GM18861 (cell line): Measurements from ENCODE around the gene BICD2.
"Not testable (repeated sequence)": the region's sequence is repeated elsewhere in the genome, so short reads cannot be mapped to it uniquely, and the experiment has no call there.

Experiments used
- ATAC-seq: cut with Tn5 transposase; IDR thresholded peaks from one replicate; pipeline ENCODE4 v1.9.1; 2021; ENCODE audit not compliant: unreplicated experiment

BICD2 gene

DNA sequence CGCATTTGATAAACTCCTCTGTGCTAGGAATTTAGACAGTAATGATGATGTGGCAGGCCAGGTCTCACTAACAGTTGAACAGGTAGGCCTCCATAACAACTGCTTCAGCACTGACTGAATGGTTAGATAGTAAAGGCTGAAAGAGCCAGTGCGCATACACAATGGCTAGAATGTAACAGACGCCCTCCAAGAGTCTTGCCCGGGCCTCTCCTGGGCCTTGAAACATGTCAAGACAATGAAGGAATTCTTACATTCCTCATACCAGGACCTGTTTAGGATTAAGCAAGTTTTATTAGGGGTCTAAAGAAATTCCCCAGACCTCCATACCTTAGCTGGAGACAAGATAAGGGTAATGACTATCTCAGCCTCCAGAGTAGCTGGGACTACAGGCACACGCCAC is 6.7 kb upstream of the BICD2 start:
- ATAC-seq, result no peak

DNA sequence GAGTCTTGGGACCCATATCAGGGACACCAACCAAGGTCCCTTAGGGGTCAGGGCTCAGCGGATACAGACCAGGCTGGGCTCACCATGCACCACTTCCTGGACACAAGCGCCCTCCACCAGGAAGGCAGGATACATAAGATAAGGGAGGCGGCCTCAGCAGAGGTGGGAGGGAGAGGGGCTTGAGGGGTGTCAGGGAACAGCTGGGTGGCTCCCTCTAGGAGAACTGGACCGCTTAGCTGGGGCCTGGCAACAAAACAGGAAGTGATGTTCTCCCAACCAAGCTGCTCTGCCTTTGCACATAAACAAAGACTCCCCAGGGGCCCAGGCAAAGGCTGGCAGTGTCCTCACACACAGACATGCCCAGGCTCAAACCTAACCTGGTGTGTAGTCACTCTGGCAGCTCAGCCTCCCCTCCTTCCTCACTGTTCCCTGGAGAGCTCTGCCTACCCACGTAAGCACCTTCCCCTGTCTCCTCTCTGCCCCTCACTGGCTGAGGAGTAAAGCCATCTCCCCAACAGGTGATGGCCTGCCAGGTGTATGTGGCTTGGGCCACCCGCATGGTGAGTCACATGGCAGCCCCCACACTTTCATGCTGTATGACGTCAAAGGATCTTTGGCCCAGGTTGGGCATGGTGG is 5.8 kb upstream of the BICD2 start:
- ATAC-seq, result no peak

DNA sequence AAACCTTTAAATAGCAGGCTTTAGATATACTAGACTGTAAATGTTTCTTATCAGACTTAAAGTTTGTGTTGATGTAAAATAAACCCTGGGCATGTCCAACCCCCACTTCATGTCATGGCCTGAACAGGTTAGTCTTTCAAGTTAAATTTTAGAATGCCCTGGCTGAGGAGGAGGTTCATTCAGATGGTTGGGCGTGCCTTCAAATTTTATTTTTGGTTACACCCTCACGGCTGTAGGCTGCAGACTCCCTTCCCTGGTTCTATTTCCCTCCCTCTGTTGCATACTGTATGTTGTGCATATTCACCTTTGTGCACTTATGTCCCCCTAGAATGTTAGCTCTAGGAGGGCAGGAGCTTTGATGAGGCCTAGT is 5.3 kb upstream of the BICD2 start:
- ATAC-seq, result no peak

DNA sequence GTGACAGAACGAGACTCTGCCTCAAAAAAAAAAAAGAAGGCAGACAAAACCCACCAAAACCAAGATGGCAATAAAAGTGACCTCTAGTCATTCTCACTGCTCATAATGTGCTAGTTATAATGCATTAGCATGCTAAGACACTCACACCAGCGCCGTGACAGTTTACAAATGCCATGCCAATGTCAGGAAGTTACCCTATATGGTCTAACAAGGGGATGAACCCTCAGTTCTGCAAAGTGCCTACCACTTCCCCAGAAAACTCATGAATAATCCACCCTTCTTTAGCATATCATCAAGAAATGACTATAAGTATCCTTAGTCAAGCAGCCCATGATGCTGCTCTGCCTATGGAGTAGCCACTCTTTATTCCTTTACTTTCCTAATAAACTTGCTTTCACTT is 4.7 kb upstream of the BICD2 start:
- ATAC-seq, result no peak

DNA sequence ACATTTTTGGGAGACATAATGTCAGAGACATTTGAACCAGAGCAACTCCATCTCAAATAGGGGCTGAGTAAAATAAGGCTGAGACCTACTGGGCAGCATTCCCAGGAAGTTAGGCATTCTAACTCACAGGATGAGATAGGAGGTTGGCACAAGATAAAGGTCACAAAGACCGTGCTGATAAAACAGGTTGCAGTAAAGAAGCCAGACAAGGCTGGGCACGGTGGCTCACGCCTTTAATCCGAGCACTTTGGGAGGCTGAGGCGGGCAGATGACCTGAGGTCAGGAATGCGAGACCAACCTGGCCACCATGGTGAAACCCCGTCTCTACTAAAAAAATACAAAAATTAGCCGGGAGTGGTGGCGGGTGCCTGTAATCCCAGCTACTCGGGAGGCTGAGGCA is 4.2 kb upstream of the BICD2 start:
- ATAC-seq, result not testable (repeated sequence)

DNA sequence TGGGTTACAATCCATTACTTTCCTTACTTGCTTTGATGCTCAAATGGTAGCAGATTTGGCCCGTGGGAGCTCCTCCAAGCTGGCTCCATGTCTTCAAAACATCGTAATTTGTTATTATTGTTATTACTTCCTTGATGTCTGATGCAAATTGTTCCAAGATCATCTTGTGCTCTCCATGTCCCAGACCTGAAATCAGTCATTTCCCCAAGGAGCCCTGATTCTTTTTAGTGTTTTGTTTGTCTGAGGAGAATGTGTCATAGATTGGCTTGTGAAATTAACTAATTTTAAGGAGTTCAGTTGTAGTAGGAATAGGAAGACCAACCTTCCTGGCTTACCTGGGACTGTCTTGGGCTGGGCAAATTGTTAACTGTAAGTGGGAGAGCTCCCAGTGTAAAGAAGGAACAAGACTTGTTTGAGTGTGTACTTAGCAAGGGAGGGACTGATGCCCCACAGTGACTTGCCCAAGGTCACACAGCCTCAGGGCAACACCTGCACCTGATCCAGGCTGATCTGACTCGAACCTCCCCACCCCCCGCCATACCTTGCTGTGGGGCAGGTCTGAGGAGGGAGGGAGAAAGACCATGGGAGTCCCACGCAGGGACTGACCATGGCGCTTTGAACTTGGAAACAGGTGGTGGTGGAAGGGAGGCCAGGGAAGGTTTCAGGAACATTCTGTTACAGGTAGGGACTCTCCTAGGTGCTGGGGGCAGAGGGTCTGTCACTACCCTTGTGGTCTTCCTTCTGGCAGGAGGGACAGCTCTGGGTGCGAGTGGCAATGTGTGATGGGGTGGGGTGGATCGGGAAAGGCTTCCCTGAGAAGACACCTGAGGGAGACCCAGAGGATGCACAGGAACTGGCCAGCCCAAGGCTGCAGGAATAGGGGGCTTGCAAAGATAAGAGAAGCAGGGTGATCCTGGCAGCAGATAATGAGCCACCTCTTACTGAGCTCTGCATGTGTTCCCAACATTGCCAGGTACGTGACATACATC is 2.7 kb upstream of the BICD2 start:
- no peak for ATAC-seq

DNA sequence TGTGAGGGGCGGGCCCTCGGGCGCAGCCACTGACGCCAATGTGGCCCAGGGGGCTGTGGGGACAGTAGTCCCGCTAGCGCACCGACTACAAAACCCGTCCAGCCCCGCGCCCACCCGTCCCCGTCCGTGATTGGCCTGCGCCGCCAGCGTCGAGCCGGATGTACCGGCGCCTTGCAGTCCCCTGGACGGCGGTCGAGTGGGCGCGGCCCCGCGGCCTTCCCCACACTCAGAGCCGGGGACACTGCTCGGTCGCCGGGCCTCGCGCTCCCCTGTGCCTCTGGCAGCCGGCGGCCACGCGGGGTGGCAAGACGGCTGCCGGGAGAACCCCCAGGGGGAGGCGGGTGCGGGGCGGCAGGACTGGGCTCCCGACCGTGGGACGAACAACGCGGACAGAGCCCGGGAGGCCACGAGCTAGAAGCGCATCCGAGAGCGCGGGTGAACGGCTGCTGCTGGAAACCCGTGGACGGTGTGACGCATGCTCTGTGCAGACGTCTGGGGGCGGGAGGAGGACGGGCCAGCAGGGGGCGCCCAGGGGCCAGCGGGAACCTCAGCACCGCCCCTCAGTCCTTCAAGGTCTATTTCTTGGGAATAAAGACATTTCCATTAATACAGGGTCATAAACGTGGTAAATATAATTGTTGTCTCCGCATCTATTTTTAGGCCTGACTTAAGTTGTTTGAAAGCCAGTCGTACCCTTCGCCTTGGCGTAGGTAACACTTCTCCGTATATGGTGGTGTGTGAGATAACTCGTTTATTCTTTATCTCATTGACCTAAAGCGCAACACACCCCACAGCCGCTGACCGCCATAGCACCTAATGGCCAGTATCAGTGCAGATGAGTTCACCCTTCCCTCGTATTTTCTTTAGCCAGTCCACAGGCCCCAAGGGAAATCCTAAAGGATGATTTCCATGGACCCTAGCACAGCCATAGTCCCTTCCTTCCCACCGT is 629 bp upstream of the BICD2 start:
- ATAC-seq, result peak; percentile 85

DNA sequence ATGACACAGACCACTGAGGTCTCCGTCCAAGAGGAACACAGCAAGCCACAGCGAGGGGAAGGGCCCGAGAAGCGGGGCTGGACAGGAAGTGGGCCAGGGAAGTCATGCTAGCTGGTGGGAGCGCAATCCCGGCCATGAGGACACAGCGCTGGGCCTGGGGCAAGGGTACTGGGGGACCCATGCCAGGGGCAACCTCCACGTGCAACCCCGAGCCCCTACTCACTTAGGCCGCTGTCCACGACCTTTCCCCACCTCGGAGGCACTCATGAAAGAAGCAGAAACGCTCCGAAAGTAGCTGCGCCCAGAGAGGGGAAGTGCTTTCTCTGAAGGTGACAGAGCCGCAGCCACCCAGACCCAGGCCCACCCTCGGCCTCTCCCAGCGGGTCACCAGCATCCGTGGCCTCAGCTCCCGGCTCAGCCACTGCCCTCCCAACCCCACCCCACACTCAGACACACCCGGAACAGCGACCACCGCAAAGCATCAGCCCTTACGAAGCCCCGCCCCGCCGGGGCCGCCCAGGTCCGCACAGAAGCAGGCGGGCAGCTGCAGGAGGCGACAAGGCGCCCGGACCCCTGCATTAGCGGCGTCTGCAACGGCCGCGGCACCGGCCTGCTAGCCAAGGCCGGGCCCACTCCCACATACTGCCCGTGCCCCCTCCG is 782 bp downstream of the BICD2 start:
- ATAC-seq, result no peak

DNA sequence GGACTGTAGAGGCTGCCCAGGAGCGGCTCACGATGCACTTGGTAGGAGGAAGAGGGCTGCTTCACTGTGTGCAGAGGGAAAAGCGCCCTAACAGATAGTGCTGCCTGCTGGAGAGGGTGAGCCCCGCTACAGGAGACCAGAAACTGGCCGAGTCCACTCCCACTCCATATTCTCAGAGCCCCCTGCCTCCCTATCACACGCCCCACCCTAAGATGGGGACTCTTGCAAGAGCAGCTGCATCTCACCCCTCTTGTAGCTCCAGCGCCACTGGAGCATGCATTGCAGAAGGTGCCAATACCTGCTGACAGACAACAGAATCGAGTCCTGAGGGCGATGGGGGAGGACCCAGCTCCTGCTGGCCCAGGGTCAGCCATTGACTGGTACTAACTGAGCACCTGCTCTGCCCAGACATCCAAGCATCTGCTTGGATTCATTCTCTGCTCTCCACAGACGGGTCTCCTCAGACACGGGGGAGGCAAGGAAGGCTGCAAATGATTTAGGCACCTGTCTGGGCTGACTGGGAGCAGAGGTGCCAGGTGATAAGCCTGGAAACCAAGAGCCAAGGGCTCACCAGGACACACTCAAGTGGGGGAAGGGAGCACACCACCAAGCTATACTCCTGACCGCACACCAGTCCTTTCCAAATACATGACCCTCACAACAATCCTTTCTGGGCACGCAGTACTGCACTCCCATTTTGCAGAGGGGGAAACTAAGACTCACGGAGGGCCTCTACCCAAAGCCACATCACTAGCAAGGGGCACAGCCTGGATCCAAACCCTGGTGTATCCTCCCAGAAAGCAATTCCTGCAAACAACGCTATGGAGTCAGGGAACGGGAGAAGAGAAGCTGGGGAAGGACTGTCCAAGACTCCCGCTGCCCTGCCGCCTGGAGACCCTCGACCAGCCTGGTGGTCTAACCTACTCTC is 1.6 kb downstream of the BICD2 start:
- no peak for ATAC-seq

DNA sequence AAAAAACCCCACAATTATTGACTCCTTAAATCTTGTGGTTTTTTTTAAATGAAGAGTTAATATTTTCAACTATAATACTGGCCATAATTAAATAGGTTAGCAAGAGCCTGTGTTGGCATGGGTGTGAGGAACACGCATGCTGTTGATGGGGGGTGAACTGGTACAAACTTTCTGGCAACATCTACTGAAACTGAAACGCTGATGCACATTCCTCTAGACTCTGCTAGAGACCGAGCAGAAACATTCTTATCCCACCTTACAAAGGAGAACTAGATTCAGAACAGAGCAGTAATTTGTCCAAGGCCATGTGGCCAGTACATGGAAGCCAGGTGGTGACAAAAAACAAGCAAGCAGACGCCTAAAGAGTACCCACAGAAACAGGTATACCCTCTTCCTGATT is 2.4 kb downstream of the BICD2 start:
- no peak for ATAC-seq

DNA sequence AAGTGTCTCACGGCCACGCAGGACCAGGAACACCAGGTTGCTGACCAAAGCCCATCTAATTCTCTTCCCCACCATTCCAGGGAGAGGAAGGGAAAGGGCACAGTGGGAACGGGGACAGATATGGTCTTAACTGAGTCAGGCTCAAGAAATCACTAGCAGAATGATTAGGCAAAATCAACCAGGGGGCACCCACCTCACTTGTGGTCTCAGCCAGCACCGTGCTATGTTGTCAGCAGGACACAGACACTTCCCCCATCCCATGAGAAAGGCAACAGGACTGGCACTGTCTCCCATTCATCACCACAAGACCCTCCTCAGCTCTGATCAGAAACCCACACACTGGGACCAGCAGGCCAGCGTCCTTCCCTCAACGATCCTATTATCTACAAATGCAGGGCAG is 2.9 kb downstream of the BICD2 start:
- no peak for ATAC-seq

DNA sequence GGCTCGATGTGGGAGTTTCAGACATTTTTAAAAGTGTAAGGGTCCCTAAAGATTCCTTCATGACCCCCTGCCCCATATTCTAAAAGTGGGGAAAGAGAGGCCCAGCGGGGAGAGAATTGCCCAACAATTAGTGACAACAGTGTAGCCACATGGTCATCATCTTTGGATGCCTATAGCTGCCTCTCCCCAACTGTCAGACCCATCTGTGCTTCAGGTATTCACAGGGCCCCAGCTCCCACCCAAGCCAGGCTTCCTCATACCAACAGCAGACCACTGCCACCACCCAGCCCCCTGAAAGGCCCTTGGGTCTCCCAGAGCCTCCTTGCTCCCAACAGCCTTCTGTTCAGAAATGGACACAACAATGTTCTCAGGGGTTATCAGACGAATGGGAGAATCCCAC is 4.1 kb downstream of the BICD2 start:
- ATAC-seq, result no peak

DNA sequence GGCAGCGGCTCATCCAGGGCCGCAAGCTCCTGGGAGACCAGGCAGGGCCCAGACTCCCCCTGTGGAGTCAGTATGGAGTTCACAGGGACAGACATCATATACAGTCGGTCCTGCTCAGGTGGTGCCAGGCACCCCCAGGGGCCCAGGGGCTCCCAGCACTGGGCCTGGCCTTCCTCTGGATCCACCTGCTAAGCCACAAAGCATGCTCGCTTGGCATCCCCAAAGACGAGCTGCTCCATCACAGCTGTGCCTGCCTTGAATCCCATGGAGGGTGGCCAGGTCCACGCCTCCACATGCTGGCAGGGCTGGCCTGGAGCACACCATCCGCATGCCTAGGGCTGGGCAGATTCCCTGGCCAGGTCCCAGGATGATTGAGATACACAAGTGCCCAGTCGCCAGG is 4.6 kb downstream of the BICD2 start:
- ATAC-seq, result no peak

DNA sequence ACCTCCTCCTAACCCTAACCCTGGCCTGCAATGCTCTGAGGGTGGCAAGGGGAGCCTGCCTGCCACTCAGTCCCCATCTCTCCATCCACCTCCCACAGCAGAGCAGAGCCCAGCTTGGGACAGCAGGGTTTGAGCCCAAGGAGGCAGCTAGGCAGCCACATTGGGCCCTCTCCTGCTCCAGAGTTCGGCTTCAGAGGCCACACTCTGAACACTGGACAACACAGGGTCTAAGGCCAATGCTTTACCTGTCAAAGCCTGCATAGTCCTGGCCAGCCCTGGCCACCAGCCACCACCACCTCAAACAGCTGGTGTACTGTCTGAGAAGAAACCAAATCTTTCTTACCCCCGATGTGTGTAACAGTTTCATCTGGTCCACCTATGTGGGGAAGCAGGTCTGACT is 5.2 kb downstream of the BICD2 start:
- ATAC-seq, result no peak

DNA sequence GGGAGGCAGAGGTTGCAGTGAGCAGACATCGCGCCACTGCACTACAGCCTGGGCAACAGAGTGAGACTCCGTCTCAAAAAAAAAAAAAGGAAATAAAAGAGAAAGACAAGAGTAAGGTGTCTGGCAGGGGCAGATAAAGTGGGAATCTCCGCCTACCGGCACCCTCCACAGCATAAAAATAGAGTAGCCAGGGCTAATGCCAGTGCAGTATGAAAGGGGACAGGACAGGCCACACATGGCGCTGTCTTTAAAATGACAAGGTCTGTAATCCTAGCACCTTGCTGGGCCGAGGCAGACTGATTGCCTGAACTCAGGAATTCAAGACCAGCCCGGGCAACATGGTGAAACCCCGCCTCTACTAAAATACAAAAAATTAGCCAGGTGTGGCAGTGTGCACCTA is 7.8 kb downstream of the BICD2 start:
- no peak for ATAC-seq

DNA sequence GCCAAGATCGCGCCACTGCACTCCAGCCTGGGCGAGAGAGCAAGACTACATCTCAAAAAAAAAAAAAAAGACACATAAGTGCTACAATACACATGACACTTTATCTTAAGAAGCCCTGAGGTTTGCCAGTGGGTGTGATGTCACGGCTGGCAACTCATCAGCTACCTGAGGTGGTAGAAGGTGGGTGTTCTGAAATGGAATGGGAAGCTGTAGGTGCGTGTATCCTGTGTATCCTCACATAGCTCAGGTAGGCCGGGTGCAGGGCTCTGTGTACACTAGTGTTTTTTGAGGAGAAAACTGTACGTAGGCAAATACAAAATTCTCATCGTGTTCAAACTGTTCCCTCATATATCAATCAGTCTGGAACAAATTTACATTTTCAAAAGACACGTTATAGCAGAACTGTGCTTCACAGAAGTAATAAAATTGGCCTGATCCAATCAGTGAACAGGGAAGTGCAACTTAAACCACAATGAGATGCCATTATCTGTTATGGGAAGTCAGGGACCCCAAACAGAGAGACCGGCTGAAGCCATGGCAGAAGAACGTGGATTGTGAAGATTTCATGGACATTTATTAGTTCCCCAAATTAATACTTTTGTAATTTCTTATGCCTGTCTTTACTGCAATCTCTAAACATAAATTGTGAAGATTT is 10.4 kb downstream of the BICD2 start:
- no peak for ATAC-seq

DNA sequence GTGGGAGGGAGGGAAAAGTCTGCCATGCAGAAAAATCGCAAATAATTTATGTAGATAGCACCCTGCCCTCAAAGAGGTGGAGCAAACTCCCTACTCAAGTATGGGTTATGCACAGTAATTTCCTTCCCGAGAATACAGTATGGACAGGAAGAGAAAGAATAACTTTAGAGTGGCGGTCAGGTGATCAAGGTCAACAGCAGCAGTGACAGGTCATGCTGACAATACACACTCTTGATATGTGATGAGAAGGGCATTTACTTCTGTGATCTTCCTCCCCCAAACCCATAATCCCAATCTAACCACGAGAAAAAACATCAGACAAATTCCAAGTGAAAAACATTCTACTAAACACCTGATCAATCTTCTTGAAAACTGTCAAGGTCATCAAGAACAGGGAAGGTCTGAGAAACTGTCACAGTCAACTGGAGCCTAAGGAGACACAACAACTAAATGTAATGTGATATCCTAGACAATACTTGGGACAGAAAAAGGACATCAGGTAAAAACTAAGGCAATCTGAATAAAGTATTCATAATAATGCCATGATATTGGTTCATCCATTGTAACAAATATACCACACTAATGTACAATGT is 11.7 kb downstream of the BICD2 start:
- ATAC-seq, result no peak

DNA sequence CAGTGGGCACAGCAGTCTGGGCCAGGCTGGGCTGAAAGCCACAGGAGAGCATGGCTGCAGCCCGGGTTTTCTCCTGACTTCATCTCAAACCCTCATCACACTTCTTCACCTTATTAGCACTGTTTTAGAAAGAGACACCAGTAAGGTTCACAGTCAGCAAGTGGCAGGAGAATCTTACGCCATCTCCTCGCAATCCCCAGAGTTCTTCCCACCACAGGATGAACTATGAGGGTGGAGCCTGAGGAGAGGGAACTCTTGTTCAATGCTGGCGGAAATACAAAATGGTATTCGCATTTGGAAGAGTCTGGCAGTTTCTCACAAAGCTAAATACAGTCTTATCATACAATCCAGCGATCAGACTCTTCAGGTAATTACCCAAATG is 14.7 kb downstream of the BICD2 start:
- ATAC-seq, result no peak
